HEK293T (cell line): ENCODE measurements around the gene GSN.

Experiments
- ELF4 ChIP-seq: fragments of 450-650 bp; IDR thresholded peaks from 2 replicates; pipeline ENCODE4 v1.6.1; 2017; ENCODE audit warnings: antibody characterized with exemption
- FOXA1 ChIP-seq: fragments of 450-650 bp; IDR thresholded peaks from 2 replicates; pipeline ENCODE4 v1.6.1; 2016; ENCODE audit warnings: mild to moderate bottlenecking
- FOXK2 ChIP-seq: fragments of 450-650 bp; IDR thresholded peaks from 2 replicates; pipeline ENCODE4 v1.6.1; 2016; ENCODE audit warnings: mild to moderate bottlenecking
- NFRKB ChIP-seq: fragments of 450-650 bp; IDR thresholded peaks from 2 replicates; pipeline ENCODE4 v1.6.1; 2016; ENCODE audit warnings: mild to moderate bottlenecking, moderate library complexity
- SP1 ChIP-seq: fragments of 450-650 bp; IDR thresholded peaks from 2 replicates; pipeline ENCODE4 v1.6.1; 2017

- TF ChIP-seq FOXK2 (no peak), ELF4 (no peak), SP1 (no peak), FOXA1 (no peak), NFRKB (no peak)
These were observed 30.0 kb upstream of the GSN start for GRCh38 chr9:121237916-121238315.
